T-helper 22 cell (primary cell): Measurements from ENCODE around the gene HTR3D.
"Not testable (repeated sequence)": the region's sequence is repeated elsewhere in the genome, so short reads cannot be mapped to it uniquely, and the experiment has no call there.

Source experiments
- DNase-seq: peaks from one replicate; pipeline ENCODE4 v3.0.0-alpha.2; 2020; ENCODE audit warnings: low read depth

The HTR3D gene

GRCh38 chr3:184016811-184017671 lies 14.5 kb upstream of the HTR3D start:
- DNase-seq: peak; percentile 18

- peak; percentile 74 for DNase-seq
Measured at GRCh38 chr3:184017672-184018423, 13.7 kb upstream of the HTR3D start, which contains the start of gene ABCC5. Gene ABCC5 (minus strand): TSS chr3:184017884. CDS start chr3:184014392, 3,492 bp downstream.

- DNase-seq: no peak
Measured at GRCh38 chr3:184018424-184018973, 13.0 kb upstream of the HTR3D start.

GRCh38 chr3:184022323-184022722 lies 9.2 kb upstream of the HTR3D start:
- DNase-seq: no peak

- DNase-seq: not testable (repeated sequence)
Measured at GRCh38 chr3:184025256-184025655, 6.3 kb upstream of the HTR3D start.

- DNase-seq: not testable (repeated sequence)
Measured at GRCh38 chr3:184028275-184028890, 3.2 kb upstream of the HTR3D start.

- DNase-seq: no peak
Measured at GRCh38 chr3:184029443-184029842, 2.1 kb upstream of the HTR3D start.

GRCh38 chr3:184030536-184030935 lies 1.0 kb upstream of the HTR3D start:
- no peak for DNase-seq

- no peak for DNase-seq
Measured at GRCh38 chr3:184037816-184038215, 6.3 kb downstream of the HTR3D start.

GRCh38 chr3:184038307-184038706 lies 6.8 kb downstream of the HTR3D start:
- DNase-seq: not testable (repeated sequence)

GRCh38 chr3:184039414-184039813 lies 7.9 kb downstream of the HTR3D start:
- no peak for DNase-seq

- DNase-seq: no peak
Measured at GRCh38 chr3:184040010-184040409, 8.5 kb downstream of the HTR3D start.

- no peak for DNase-seq
Measured at GRCh38 chr3:184042617-184043016, 11.1 kb downstream of the HTR3D start.

GRCh38 chr3:184045995-184046394 lies 14.5 kb downstream of the HTR3D start:
- no peak for DNase-seq

GRCh38 chr3:184050217-184050847 lies 18.8 kb downstream of the HTR3D start:
- DNase-seq: no peak

- DNase-seq: no peak
Measured at GRCh38 chr3:184052767-184053166, 21.2 kb downstream of the HTR3D start, which contains the start of gene HTR3C. Gene HTR3C (plus strand): TSS chr3:184053047. CDS start chr3:184053081, 34 bp downstream.

GRCh38 chr3:184058029-184058428 lies 26.5 kb downstream of the HTR3D start:
- DNase-seq: no peak

GRCh38 chr3:184059424-184059823 lies 27.9 kb downstream of the HTR3D start:
- no peak for DNase-seq

GRCh38 chr3:184062637-184063036 lies 31.1 kb downstream of the HTR3D start:
- no peak for DNase-seq

- DNase-seq: no peak
Measured at GRCh38 chr3:184066211-184066610, 34.7 kb downstream of the HTR3D start.

GRCh38 chr3:184067573-184068055 lies 36.1 kb downstream of the HTR3D start:
- DNase-seq: no peak

GRCh38 chr3:184068344-184068743 lies 36.8 kb downstream of the HTR3D start:
- no peak for DNase-seq
